GM15510 (cell line): ENCODE measurements around the gene TMEM266.

Experiments used
- POLR2A ChIP-seq: IDR thresholded peaks from 3 replicates; pipeline ENCODE4 v1.6.1; 2011; ENCODE audit warnings: borderline replicate concordance; ENCODE audit not compliant: insufficient read length; ENCODE audit errors: extremely low read depth

The TMEM266 gene

GRCh38 chr15:76206325-76206976, 146.7 kb downstream of the TMEM266 start:
- TF ChIP-seq POLR2A, result no peak

- no peak for TF ChIP-seq POLR2A
Measured at GRCh38 chr15:76208084-76208785, 148.4 kb downstream of the TMEM266 start.

- no peak for TF ChIP-seq POLR2A
Measured at GRCh38 chr15:76208786-76209424, 149.1 kb downstream of the TMEM266 start.

GRCh38 chr15:76209523-76209922, 149.7 kb downstream of the TMEM266 start:
- TF ChIP-seq POLR2A, result no peak

- TF ChIP-seq POLR2A, result no peak
Measured at GRCh38 chr15:76209942-76210341, 150.2 kb downstream of the TMEM266 start.

GRCh38 chr15:76215634-76216033, 155.8 kb downstream of the TMEM266 start:
- no peak for TF ChIP-seq POLR2A

GRCh38 chr15:76217029-76217881, 157.5 kb downstream of the TMEM266 start:
- no peak for TF ChIP-seq POLR2A

GRCh38 chr15:76217882-76218217, 158.1 kb downstream of the TMEM266 start:
- no peak for TF ChIP-seq POLR2A

GRCh38 chr15:76221085-76221767, 161.4 kb downstream of the TMEM266 start:
- no peak for TF ChIP-seq POLR2A

- TF ChIP-seq POLR2A, result no peak
Measured at GRCh38 chr15:76222159-76222558, 162.4 kb downstream of the TMEM266 start.

GRCh38 chr15:76223521-76223920, 163.7 kb downstream of the TMEM266 start:
- no peak for TF ChIP-seq POLR2A

- TF ChIP-seq POLR2A, result no peak
Measured at GRCh38 chr15:76229266-76229665, 169.5 kb downstream of the TMEM266 start.

- no peak for TF ChIP-seq POLR2A
Measured at GRCh38 chr15:76233921-76234320, 174.1 kb downstream of the TMEM266 start.

- TF ChIP-seq POLR2A, result no peak
Measured at GRCh38 chr15:76234337-76234889, 174.6 kb downstream of the TMEM266 start.

- no peak for TF ChIP-seq POLR2A
Measured at GRCh38 chr15:76235186-76235826, 175.5 kb downstream of the TMEM266 start.

- no peak for TF ChIP-seq POLR2A
Measured at GRCh38 chr15:76236350-76236749, 176.6 kb downstream of the TMEM266 start.
